ENCODE measurements around the gene AGAP3.

AGAP3 gene

GRCh38 chr7:151131592-151132293 is 45.5 kb downstream of the AGAP3 start:
- Histone ChIP-seq H3K27ac (ENCODE audit: low read length) (no peak overlapping the region), H4K20me1 (ENCODE audit: insufficient read depth, low read length) (no peaks in the 10 kb centered on the region; the same call in 1 of the 2 replicates), H3K4me2 (ENCODE audit: insufficient read depth, low read length) (no peak overlapping the region), H3K9me3 (ENCODE audit: insufficient read depth, low read length, severe bottlenecking) (no peaks in the 10 kb centered on the region), H3K4me1 (ENCODE audit: insufficient read depth, low read length) (no peaks in the 10 kb centered on the region), H3K79me2 (ENCODE audit: insufficient read depth, low read length) (no peaks in the 10 kb centered on the region), H3K36me3 (ENCODE audit: insufficient read depth, low read length) (peaks cover 46% of the 10 kb centered on the region), H2AFZ (ENCODE audit: low read depth, low read length) (no peak overlapping the region), H3K4me3 (ENCODE audit: low read depth in 1 of 2, low read length in 2 of 2) (no peak overlapping the region), H3K27me3 (ENCODE audit: insufficient read depth, low read length, poor library complexity) (no peaks in the 10 kb centered on the region), H3K9ac (ENCODE audit: low read depth, low read length) (no peak overlapping the region)
- ATAC-seq (ENCODE audit: insufficient read depth, low read depth), result no peak
- no peak for DNase-seq
- no peak for TF ChIP-seq EZH2 (IDR thresholded peaks at IDR 0.05; ENCODE audit: borderline replicate concordance, low read depth, low read length, severe bottlenecking)
- TF ChIP-seq CTCF (IDR thresholded peaks at IDR 0.05; ENCODE audit: borderline replicate concordance, extremely low read depth, low read length, poor library complexity, severe bottlenecking), result no peak

GRCh38 chr7:151132461-151133205 is 46.4 kb downstream of the AGAP3 start:
- Histone ChIP-seq H3K4me3 (ENCODE audit: low read depth in 1 of 2, low read length in 2 of 2) (no peak overlapping the region), H2AFZ (ENCODE audit: low read depth, low read length) (no peak overlapping the region), H3K27ac (ENCODE audit: low read length) (no peak overlapping the region), H3K36me3 (ENCODE audit: insufficient read depth, low read length) (peaks cover 46% of the 10 kb centered on the region), H3K9ac (ENCODE audit: low read depth, low read length) (no peak overlapping the region), H4K20me1 (ENCODE audit: insufficient read depth, low read length) (no peaks in the 10 kb centered on the region; the same call in 1 of the 2 replicates), H3K4me2 (ENCODE audit: insufficient read depth, low read length) (no peak overlapping the region), H3K79me2 (ENCODE audit: insufficient read depth, low read length) (no peaks in the 10 kb centered on the region), H3K27me3 (ENCODE audit: insufficient read depth, low read length, poor library complexity) (no peaks in the 10 kb centered on the region), H3K9me3 (ENCODE audit: insufficient read depth, low read length, severe bottlenecking) (no peaks in the 10 kb centered on the region), H3K4me1 (ENCODE audit: insufficient read depth, low read length) (no peaks in the 10 kb centered on the region)
- TF ChIP-seq CTCF (IDR thresholded peaks at IDR 0.05; ENCODE audit: borderline replicate concordance, extremely low read depth, low read length, poor library complexity, severe bottlenecking), result no peak
- TF ChIP-seq EZH2 (IDR thresholded peaks at IDR 0.05; ENCODE audit: borderline replicate concordance, low read depth, low read length, severe bottlenecking), result no peak
- ATAC-seq (ENCODE audit: insufficient read depth, low read depth) (no peak), DNase-seq (no peak)

GRCh38 chr7:151133266-151133985 is 47.2 kb downstream of the AGAP3 start:
- TF ChIP-seq EZH2 (IDR thresholded peaks at IDR 0.05; ENCODE audit: borderline replicate concordance, low read depth, low read length, severe bottlenecking) (no peak), CTCF (IDR thresholded peaks at IDR 0.05; ENCODE audit: borderline replicate concordance, extremely low read depth, low read length, poor library complexity, severe bottlenecking) (no peak)
- Histone ChIP-seq H3K27ac (ENCODE audit: low read length) (no peak overlapping the region), H3K4me3 (ENCODE audit: low read depth in 1 of 2, low read length in 2 of 2) (no peak overlapping the region), H3K27me3 (ENCODE audit: insufficient read depth, low read length, poor library complexity) (no peaks in the 10 kb centered on the region), H4K20me1 (ENCODE audit: insufficient read depth, low read length) (no peaks in the 10 kb centered on the region; the same call in 1 of the 2 replicates), H2AFZ (ENCODE audit: low read depth, low read length) (no peak overlapping the region), H3K9ac (ENCODE audit: low read depth, low read length) (no peak overlapping the region), H3K79me2 (ENCODE audit: insufficient read depth, low read length) (no peaks in the 10 kb centered on the region), H3K9me3 (ENCODE audit: insufficient read depth, low read length, severe bottlenecking) (no peaks in the 10 kb centered on the region), H3K4me1 (ENCODE audit: insufficient read depth, low read length) (no peaks in the 10 kb centered on the region), H3K36me3 (ENCODE audit: insufficient read depth, low read length) (peaks cover 46% of the 10 kb centered on the region), H3K4me2 (ENCODE audit: insufficient read depth, low read length) (no peak overlapping the region)
- ATAC-seq (ENCODE audit: insufficient read depth, low read depth) (no peak), DNase-seq (no peak)

Data from DND-41 (cell line).